ENCODE data around the gene XIRP2. TPM values are rescaled to one million over a fixed set of nuclear protein-coding genes. Genes with fewer than 3 reads are reported as not detected.
A peak's percentile ranks its signal among the peaks of the same experiment; 100 is the strongest.

Gene XIRP2
- total and polyA plus RNA-seq, 2 of the 13 experiments (the other 11 are each of a cell fraction or from before 2014, with no cell fraction given): 0.04 to 0.05 TPM

DNA sequence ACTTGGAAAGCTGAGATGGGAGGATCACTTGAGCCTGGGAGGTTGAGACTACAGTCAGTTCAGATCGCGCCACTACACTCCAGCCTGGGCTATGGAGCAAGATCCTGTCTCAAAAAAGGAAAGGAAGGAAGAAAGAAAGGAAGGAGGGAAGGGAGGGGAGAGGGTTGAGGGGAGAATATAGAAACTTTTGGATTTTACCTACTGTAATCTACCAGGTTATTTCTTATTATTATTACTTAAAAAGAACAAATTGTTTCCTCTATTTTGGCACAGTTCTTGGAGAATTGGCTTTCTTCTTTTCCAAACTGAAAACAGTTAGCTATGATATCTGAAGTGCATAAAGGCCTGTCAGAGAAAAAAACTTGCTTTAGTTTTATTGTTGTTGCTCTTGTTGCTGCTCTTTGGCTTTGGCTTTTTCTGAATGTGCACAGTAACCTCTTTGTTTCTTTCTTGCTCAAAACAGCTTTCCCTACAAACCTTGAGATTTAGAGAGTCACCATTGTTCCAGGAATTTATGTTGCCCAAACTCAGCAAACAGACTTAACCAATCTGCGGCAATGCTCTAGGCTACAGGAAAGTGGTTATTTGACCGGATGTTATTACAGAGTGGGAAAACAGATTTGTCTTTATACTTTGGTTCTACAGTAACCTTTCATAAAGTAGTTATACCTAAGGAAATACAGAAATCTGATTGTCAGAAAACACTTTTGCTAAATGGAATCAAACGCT lies 214.9 kb downstream of the XIRP2 start (continued):
- no peak for TF ChIP-seq ZNF30 (CRISPR knock-in tag; IDR thresholded peaks at IDR 0.05)
- TF ChIP-seq NFKBIZ (CRISPR knock-in tag; IDR thresholded peaks at IDR 0.05): peak; percentile 97
- TF ChIP-seq, protein P1, sequence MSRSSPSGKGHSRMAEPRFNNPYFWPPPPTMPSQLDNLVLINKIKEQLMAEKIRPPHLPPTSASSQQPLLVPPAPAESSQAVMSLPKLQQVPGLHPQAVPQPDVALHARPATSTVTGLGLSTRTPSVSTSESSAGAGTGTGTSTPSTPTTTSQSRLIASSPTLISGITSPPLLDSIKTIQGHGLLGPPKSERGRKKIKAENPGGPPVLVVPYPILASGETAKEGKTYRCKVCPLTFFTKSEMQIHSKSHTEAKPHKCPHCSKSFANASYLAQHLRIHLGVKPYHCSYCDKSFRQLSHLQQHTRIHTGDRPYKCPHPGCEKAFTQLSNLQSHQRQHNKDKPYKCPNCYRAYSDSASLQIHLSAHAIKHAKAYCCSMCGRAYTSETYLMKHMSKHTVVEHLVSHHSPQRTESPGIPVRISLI (CRISPR knock-in tag; IDR thresholded peaks at IDR 0.05; ENCODE audit: borderline replicate concordance): peak; percentile 85
- TF ChIP-seq JUNB (CRISPR knock-in tag; IDR thresholded peaks at IDR 0.05; ENCODE audit: borderline replicate concordance): no peak
- peak; percentile 54 for TF ChIP-seq SAP130 (CRISPR knock-in tag; IDR thresholded peaks at IDR 0.05; ENCODE audit: low read depth)
- no peak for TF ChIP-seq ZNF431 (CRISPR knock-in tag; IDR thresholded peaks at IDR 0.05; ENCODE audit: borderline replicate concordance, low read depth)
- no peak for TF ChIP-seq RFXAP (CRISPR knock-in tag; IDR thresholded peaks at IDR 0.05; ENCODE audit: borderline replicate concordance)
- TF ChIP-seq ZFP37 (CRISPR knock-in tag; IDR thresholded peaks at IDR 0.05; ENCODE audit: borderline replicate concordance): no peak
- TF ChIP-seq WIZ (CRISPR knock-in tag; IDR thresholded peaks at IDR 0.05): no peak
- TF ChIP-seq SIN3B (IDR thresholded peaks at IDR 0.05; ENCODE audit: low read length): no peak
- TF ChIP-seq ZNF350 (CRISPR knock-in tag; IDR thresholded peaks at IDR 0.05; ENCODE audit: borderline replicate concordance, low read depth): no peak
- no peak for TF ChIP-seq ZNF570 (CRISPR knock-in tag; IDR thresholded peaks at IDR 0.05; ENCODE audit: borderline replicate concordance)
- TF ChIP-seq ZNF720 (CRISPR knock-in tag; IDR thresholded peaks at IDR 0.05): no peak
- no peak for TF ChIP-seq ZNF563 (CRISPR knock-in tag; IDR thresholded peaks at IDR 0.05)
- TF ChIP-seq TGIF2 (CRISPR knock-in tag; IDR thresholded peaks at IDR 0.05): 0 out of 2 replicates have a peak, but pooled peaks have one; percentile 64
- no peak for TF ChIP-seq CENPX (CRISPR knock-in tag; IDR thresholded peaks at IDR 0.05)
- TF ChIP-seq ZBTB42 (CRISPR knock-in tag; IDR thresholded peaks at IDR 0.05): no peak
- peak; percentile 42; the same call in 1 of the 2 replicates for TF ChIP-seq ZSCAN9 (CRISPR knock-in tag; IDR thresholded peaks at IDR 0.05; ENCODE audit: borderline replicate concordance)
- no peak for TF ChIP-seq ZNF775 (CRISPR knock-in tag; IDR thresholded peaks at IDR 0.05; ENCODE audit: borderline replicate concordance)
- TF ChIP-seq PAF1 (CRISPR knock-in tag; IDR thresholded peaks at IDR 0.05): no peak
- TF ChIP-seq ZMAT3 (CRISPR knock-in tag; conservative IDR thresholded peaks at IDR 0.05): 0 out of 2 replicates have a peak, but pooled peaks have one; percentile 22
- no peak for TF ChIP-seq ZFY (CRISPR knock-in tag; IDR thresholded peaks at IDR 0.05)
- TF ChIP-seq ZBTB20 (CRISPR knock-in tag; IDR thresholded peaks at IDR 0.05; ENCODE audit: borderline replicate concordance, low read depth): peak; percentile 66; the same call in 1 of the 2 replicates
- TF ChIP-seq IRX3 (CRISPR knock-in tag; IDR thresholded peaks at IDR 0.05; ENCODE audit: borderline replicate concordance, low read depth): no peak
- no peak for TF ChIP-seq ZNF841 (CRISPR knock-in tag; IDR thresholded peaks at IDR 0.05; ENCODE audit: borderline replicate concordance)
- no peak for TF ChIP-seq JUN (CRISPR knock-in tag; IDR thresholded peaks at IDR 0.05)
- TF ChIP-seq, protein P2, sequence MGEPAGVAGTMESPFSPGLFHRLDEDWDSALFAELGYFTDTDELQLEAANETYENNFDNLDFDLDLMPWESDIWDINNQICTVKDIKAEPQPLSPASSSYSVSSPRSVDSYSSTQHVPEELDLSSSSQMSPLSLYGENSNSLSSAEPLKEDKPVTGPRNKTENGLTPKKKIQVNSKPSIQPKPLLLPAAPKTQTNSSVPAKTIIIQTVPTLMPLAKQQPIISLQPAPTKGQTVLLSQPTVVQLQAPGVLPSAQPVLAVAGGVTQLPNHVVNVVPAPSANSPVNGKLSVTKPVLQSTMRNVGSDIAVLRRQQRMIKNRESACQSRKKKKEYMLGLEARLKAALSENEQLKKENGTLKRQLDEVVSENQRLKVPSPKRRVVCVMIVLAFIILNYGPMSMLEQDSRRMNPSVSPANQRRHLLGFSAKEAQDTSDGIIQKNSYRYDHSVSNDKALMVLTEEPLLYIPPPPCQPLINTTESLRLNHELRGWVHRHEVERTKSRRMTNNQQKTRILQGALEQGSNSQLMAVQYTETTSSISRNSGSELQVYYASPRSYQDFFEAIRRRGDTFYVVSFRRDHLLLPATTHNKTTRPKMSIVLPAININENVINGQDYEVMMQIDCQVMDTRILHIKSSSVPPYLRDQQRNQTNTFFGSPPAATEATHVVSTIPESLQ (CRISPR knock-in tag; conservative IDR thresholded peaks at IDR 0.05): no peak
- TF ChIP-seq RBM22 (optimal IDR thresholded peaks at IDR 0.05; ENCODE audit: low read length): no peak
